Measurements from ENCODE around the gene C1orf87.

- TF ChIP-seq CTCF (IDR thresholded peaks at IDR 0.05; ENCODE audit: insufficient read depth, low read length, poor library complexity, severe bottlenecking) (no peak), EZH2phosphoT487 (conservative IDR thresholded peaks at IDR 0.05; ENCODE audit: low read length) (no peak)
These were observed 81.3 kb downstream of the C1orf87 start for GRCh38 chr1:59992040-59992820.

All from SU-DHL-6 (cell line).